Activated B cell treated with CpG ODN at 0.5 μM for 24 hours (primary cell): ENCODE measurements around the gene NXPH4. TPM values are rescaled to one million over a fixed set of nuclear protein-coding genes. Genes with fewer than 3 reads are reported as not detected.
A peak's percentile ranks its signal among the peaks of the same experiment; 100 is the strongest.

Source experiments
- ATAC-seq: fragments of 200-7000 bp; cut with Tn5 transposase; one replicate; pipeline ENCODE4 v1.10.0; 2021; ENCODE audit warnings: low read depth, mild to moderate bottlenecking, moderate library complexity
- CTCF ChIA-PET: fragments of 350-600 bp; sonication (Branson Sonifier 250); formaldehyde crosslinking; loops from one replicate; lab custom pipeline; 2021; ENCODE audit warnings: antibody characterized with exemption; lab: Charles Lee
- POLR2A ChIA-PET: fragments of 350-600 bp; sonication (Branson Sonifier 250); formaldehyde crosslinking; loops from one replicate; lab custom pipeline; 2021; ENCODE audit warnings: antibody characterized with exemption; lab: Charles Lee
- DNase-seq: peaks from one replicate; pipeline ENCODE4 v3.0.0; 2022
- H3K27ac Mint-ChIP-seq: one replicate; pipeline ENCODE4 v1.8.0; 2020; ENCODE audit warnings: mixed read lengths
- H3K27me3 Mint-ChIP-seq: one replicate; pipeline ENCODE4 v1.8.0; 2021; ENCODE audit warnings: mixed read lengths
- H3K36me3 Mint-ChIP-seq: one replicate; pipeline ENCODE4 v1.8.0; 2021; ENCODE audit warnings: low read depth, mixed read lengths
- H3K4me1 Mint-ChIP-seq: one replicate; pipeline ENCODE4 v1.8.0; 2021; ENCODE audit warnings: mixed read lengths
- H3K4me3 Mint-ChIP-seq: one replicate; pipeline ENCODE4 v1.8.0; 2020; ENCODE audit warnings: mild to moderate bottlenecking, mixed read lengths
- H3K9me3 Mint-ChIP-seq: one replicate; pipeline ENCODE4 v1.8.0; 2020; ENCODE audit warnings: mixed read lengths
- intact Hi-C: fragments of 100-400 bp; cut with micrococcal nuclease; formaldehyde crosslinking; loops from one replicate; pipeline ENCODE4 v1.15.1; 2024
- total RNA-seq: library from RNA; stranded (reverse); gene quantifications from 2 replicates; pipeline ENCODE4 v1.2.3, GENCODE V29; 2022
- TF ChIP-seq, protein P1 (sequence below): fragments of 200-600 bp; IDR thresholded peaks from one replicate; pipeline ENCODE4 v1.8.0; 2022; ENCODE audit warnings: antibody characterized with exemption, mild to moderate bottlenecking

The NXPH4 gene
- total RNA-seq, 1 donor from 2014 or later = 3.4 TPM

DNA sequence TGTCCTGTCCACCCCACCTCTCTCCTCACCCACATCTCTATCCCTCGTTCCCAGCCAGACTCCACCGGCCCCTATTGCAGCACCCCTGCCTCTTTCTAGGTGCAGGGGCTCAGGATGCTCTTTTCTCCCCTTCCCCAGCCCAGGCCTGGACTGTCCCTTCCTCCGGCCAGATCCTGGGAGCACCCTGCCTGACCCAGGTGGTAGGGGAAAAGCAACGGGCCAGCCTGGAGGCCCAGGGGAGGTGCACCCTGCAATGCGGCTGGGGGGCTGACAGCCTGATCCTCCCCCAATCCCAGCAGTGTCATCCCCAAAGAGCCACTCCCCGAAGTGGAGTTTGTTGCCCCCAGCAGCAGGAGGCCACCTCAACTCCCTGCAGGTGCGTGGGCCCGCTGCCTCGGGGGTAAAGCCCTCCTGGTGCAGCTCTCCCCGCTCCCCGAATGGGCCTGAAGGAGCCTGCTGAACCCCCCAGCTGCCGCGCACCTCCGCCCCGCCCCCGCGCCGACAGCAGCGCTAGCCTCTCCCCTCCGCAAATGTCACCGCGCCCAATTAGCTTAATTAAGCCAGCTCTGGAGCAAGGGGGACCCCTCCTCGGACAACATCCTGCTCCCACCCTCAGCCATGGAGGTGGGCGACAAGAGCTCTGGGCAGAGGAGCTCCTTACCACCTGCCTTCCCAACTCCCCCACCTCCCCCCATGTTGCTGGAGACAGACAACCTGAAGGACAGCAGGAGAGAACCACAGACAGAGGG, 4.7 kb downstream of the NXPH4 start:
- Mint-ChIP-seq H3K9me3 (no peaks in the 10 kb centered on the region), H3K27ac (no peak overlapping the region), H3K4me3 (no peak overlapping the region), H3K27me3 (peaks cover 51% of the 10 kb centered on the region), H3K36me3 (no peaks in the 10 kb centered on the region), H3K4me1 (peaks cover 69% of the 10 kb centered on the region)
- TF ChIP-seq, protein P1, sequence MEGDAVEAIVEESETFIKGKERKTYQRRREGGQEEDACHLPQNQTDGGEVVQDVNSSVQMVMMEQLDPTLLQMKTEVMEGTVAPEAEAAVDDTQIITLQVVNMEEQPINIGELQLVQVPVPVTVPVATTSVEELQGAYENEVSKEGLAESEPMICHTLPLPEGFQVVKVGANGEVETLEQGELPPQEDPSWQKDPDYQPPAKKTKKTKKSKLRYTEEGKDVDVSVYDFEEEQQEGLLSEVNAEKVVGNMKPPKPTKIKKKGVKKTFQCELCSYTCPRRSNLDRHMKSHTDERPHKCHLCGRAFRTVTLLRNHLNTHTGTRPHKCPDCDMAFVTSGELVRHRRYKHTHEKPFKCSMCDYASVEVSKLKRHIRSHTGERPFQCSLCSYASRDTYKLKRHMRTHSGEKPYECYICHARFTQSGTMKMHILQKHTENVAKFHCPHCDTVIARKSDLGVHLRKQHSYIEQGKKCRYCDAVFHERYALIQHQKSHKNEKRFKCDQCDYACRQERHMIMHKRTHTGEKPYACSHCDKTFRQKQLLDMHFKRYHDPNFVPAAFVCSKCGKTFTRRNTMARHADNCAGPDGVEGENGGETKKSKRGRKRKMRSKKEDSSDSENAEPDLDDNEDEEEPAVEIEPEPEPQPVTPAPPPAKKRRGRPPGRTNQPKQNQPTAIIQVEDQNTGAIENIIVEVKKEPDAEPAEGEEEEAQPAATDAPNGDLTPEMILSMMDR = no peak
- no peak for ATAC-seq
- POLR2A ChIA-PET = interaction anchor here (1.1 to 10.6 kb wide), 2 partner anchors 8 to 18 kb away, joined by 4 to 268 read pairs; partner anchors contain the start of gene SHMT2
- intact Hi-C loops = loop anchor here (10.0 kb wide), 1 partner anchor 403 kb away; no protein-coding TSS in a partner anchor
- CTCF ChIA-PET = interaction anchor here (0.9 to 7.2 kb wide), 3 partner anchors 8 to 18 kb away, joined by 3 to 113 read pairs (median 3); partner anchors contain the start of gene SHMT2
- DNase-seq = no peak

DNA sequence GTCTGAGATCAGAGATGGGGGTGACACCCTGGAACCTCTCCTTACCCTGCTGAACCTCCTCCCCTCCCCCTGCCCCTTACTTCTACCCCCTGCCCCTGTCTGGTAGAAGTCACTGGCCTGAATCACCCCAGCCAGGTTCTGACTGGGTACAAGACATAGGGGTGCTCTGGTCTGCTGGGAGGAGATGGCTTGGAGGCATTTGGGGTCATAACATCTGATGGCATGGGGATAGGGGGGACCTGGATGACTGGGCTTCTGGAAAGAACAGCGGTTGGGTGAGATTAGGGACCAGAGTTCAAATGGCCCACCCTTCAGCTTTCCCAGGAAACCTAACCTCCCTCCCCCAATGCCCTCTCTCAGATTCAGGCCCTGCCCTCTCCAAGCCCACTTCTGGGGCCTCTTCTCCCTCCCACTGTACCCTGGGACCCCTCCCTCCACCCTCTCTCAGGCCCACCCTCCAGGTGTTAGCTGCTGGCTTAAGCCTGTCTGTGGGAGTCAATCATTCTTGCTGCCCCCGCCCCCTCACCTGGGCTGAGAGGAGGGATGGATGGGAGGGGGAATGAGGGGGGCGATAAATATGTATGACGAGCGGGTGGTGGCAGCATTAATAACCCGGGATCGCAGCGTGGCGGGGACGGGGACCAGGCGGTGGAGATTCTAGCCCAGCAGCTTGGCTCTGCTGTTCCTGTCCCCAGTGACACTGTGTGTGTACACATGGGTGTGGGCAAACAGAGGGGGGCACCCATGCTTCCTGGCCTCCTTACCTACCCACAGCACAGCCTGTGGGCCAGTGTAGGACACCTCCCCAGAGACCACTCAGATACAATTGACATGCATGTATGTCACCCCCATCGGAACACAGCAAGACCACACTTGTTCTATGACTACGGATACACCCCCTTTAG, 5.9 kb downstream of the NXPH4 start:
- ATAC-seq (no peak), DNase-seq (no peak)
- POLR2A ChIA-PET = interaction anchor here (1.1 to 10.6 kb wide), 2 partner anchors 7 to 17 kb away, joined by 4 to 268 read pairs; partner anchors contain the start of gene SHMT2
- Mint-ChIP-seq H3K27me3 (peaks cover 47% of the 10 kb centered on the region), H3K4me1 (peaks cover 74% of the 10 kb centered on the region), H3K9me3 (no peaks in the 10 kb centered on the region), H3K36me3 (no peaks in the 10 kb centered on the region), H3K4me3 (no peak overlapping the region), H3K27ac (no peak overlapping the region)
- CTCF ChIA-PET = interaction anchor here (1.0 to 7.2 kb wide), 4 partner anchors 7 to 17 kb away, joined by 3 to 113 read pairs (median 8); partner anchors contain the start of gene SHMT2
- intact Hi-C loops = loop anchor here (10.0 kb wide), 1 partner anchor 402 kb away; no protein-coding TSS in a partner anchor
- TF ChIP-seq, protein P1 = no peak

DNA sequence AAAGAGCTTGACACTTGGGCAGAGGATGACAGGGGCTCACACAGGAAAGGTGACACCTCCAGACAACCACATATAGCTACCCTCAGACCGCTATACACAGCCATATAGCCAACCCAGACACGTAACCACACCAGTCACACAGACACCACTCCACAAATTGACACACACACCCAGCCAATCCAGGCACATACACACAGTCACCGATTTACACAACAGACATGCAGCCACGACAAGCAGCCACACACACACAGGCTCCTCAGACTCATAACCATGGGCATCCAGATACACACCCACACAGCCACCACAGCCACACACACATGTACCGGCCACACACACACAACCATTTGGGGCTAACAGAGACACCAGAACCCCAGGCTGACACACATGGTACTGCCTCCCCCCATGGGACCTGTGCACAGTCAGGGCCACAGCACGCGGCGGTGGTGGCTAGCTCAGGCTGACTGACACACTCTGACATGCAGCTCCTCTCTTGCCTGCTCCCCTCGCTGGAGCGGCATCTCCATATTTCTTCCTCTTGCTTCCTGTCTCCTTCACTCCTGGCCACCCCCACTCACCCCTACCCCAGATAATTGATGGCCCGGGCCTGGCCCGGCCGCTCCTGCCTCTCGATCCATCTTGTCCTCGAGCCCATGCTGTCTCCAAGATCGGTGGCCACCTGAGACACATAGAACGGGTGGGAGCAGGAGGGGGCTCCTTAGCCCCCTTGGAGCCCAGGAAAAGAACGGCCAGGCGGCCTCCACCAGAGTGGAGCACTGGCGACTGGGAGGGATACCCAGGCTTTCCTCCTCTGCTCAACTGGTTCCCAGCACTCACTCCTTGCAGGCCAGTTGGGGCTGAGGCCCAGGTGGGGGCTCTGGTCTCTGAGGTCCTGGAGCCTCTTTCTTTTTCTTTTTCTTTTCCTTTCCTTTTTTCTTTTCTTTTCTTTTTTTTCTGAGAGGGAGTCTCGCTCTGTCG, 6.9 kb downstream of the NXPH4 start:
- intact Hi-C loops = loop anchor here (10.0 kb wide), 1 partner anchor 401 kb away; no protein-coding TSS in a partner anchor
- ATAC-seq (peak; percentile 10), DNase-seq (no peak)
- Mint-ChIP-seq H3K27ac (peak overlapping the region; percentile 54), H3K4me3 (no peak overlapping the region), H3K27me3 (peaks cover 46% of the 10 kb centered on the region), H3K36me3 (no peaks in the 10 kb centered on the region), H3K9me3 (no peaks in the 10 kb centered on the region), H3K4me1 (peaks cover 69% of the 10 kb centered on the region)
- CTCF ChIA-PET = interaction anchor here (1.0 to 7.2 kb wide), 3 partner anchors 9 to 16 kb away, joined by 3 to 113 read pairs (median 14); a partner anchor contains a TSS
- TF ChIP-seq, protein P1 = no peak
- POLR2A ChIA-PET = interaction anchor here (10.6 kb wide), 1 partner anchor 16 kb away, joined by 268 read pairs; a partner anchor contains a TSS

DNA sequence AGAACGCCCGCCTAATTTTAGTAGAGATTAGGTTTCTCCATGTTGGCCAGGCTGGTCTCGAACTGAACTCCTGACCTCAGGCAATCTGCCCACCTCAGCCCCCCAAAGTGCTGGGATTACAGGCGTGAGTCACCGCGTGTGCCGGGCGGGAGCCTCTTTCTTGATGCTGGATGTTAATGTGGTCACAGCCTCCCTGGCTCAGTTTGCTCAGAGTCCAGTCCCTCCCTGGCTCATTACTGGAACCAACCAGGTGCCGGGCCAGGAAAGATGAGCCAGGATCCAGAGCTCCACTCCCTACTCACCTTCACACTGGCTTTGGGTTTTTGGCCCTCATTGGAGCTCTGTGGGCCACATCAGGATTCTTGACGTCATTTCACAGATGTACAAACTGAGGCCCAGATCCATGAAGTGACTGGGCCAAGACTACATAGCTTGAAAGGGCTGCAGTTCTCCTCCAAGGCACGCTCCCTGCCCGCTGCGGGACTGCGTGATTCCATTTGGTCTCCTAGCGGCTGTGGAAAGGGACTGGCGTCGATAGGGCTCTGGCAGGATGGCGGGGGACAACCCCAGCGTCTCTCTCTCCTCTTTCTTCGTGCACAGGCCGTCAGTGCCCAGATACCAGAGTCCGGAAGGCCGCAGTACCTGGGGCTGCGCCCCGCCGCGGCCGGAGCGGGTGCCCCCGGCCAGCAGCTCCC, 7.8 kb downstream of the NXPH4 start:
- TF ChIP-seq, protein P1 = no peak
- Mint-ChIP-seq H3K27me3 (peaks cover 38% of the 10 kb centered on the region), H3K36me3 (peaks cover 2% of the 10 kb centered on the region), H3K4me3 (no peak overlapping the region), H3K9me3 (no peaks in the 10 kb centered on the region), H3K4me1 (peaks cover 71% of the 10 kb centered on the region), H3K27ac (no peak overlapping the region)
- DNase-seq (no peak), ATAC-seq (no peak)
- intact Hi-C loops = loop anchor here (10.0 kb wide), 1 partner anchor 400 kb away; no protein-coding TSS in a partner anchor
- ChIA-PET POLR2A (interaction anchor here (0.9 to 10.6 kb wide), 3 partner anchors 9 to 499 kb away, joined by 3 to 268 read pairs (median 3); partner anchors contain the start of gene NACA), CTCF (interaction anchor here (0.8 to 7.2 kb wide), 3 partner anchors 10 to 113 kb away, joined by 3 to 113 read pairs (median 14); partner anchors contain the start of gene STAT6)
